CD14-positive monocyte (primary cell): ENCODE data around the gene COL20A1. TPM values are rescaled to one million over a fixed set of nuclear protein-coding genes. Genes with fewer than 3 reads are reported as not detected.
A peak's percentile ranks its signal among the peaks of the same experiment; 100 is the strongest.

Experiments used
- DNase-seq, 3 donors: peaks; one replicate each; pipeline ENCODE4 v3.0.0-alpha.2; 2011 to 2022
- H2AFZ ChIP-seq: 2 replicates; pipeline ENCODE4 v1.6.0; 2012; ENCODE audit warnings: mild to moderate bottlenecking, low read depth, low read length, inconsistent platforms; ENCODE audit not compliant: insufficient read depth, poor library complexity, severe bottlenecking
- H3K27ac ChIP-seq, 2 donors: 1 replicate in 1 of 2; 2 replicates in 1 of 2; pipeline ENCODE4 v1.5.1; 2012 to 2013; ENCODE audit warnings: low read length in 2 of 2, control low read depth in 1 of 2, inconsistent platforms in 1 of 2, low read depth in 1 of 2, mild to moderate bottlenecking in 1 of 2
- H3K27me3 ChIP-seq, 2 donors: one replicate each; pipeline versions ENCODE4 v1.6.0 to v1.6.1; 2011 to 2013; ENCODE audit warnings: low read length in 2 of 2; ENCODE audit not compliant: control insufficient read depth in 2 of 2, insufficient read depth in 2 of 2
- H3K36me3 ChIP-seq, 2 donors: replicated peaks in 1 of 2; 1 replicate in 1 of 2; 2 replicates in 1 of 2; pipeline versions ENCODE4 v1.5.1 to v1.6.1; 2012 to 2013; ENCODE audit warnings: low read length in 2 of 2, control low read depth in 1 of 2, inconsistent platforms in 1 of 2, mild to moderate bottlenecking in 1 of 2; ENCODE audit not compliant: insufficient read depth in 2 of 2, control insufficient read depth in 1 of 2
- H3K4me1 ChIP-seq, 2 donors: 1 replicate in 1 of 2; 2 replicates in 1 of 2; pipeline versions ENCODE4 v1.5.1 to v1.6.1; 2012 to 2013; ENCODE audit warnings: low read length in 2 of 2, control low read depth in 1 of 2, inconsistent platforms in 1 of 2, mild to moderate bottlenecking in 1 of 2, moderate library complexity in 1 of 2; ENCODE audit not compliant: insufficient read depth in 2 of 2, control insufficient read depth in 1 of 2
- H3K4me2 ChIP-seq: replicated peaks from 2 replicates; pipeline ENCODE3; 2012; ENCODE audit warnings: low read length, moderate library complexity, mild to moderate bottlenecking; ENCODE audit not compliant: poor library complexity, severe bottlenecking; ENCODE audit errors: extremely low read depth
- H3K4me3 ChIP-seq, 3 experiments: fragments of 200-600 bp in 1 of 3; sonication (generic) in 1 of 3; replicated peaks in 1 of 3; 1 replicate in 2 of 3; 2 replicates in 1 of 3; pipeline ENCODE4 v1.5.1; 2011 to 2013; ENCODE audit warnings: low read length in 3 of 3, mild to moderate bottlenecking in 3 of 3, control low read depth in 2 of 3, low read depth in 2 of 3, inconsistent platforms in 1 of 3, moderate library complexity in 1 of 3
- H3K79me2 ChIP-seq: 2 replicates; pipeline ENCODE4 v1.6.0; 2012; ENCODE audit warnings: mild to moderate bottlenecking, control low read depth, inconsistent platforms, low read length, moderate library complexity; ENCODE audit not compliant: insufficient read depth
- H3K9ac ChIP-seq: 2 replicates; pipeline ENCODE4 v1.6.0; 2017; ENCODE audit warnings: low read length, mild to moderate bottlenecking; ENCODE audit not compliant: insufficient read depth, poor library complexity, severe bottlenecking
- H3K9me3 ChIP-seq, 2 donors: replicated peaks in 1 of 2; 1 replicate in 1 of 2; 2 replicates in 1 of 2; pipeline versions ENCODE4 v1.5.1 to v1.6.1; 2012 to 2013; ENCODE audit warnings: low read length in 2 of 2, control low read depth in 1 of 2; ENCODE audit not compliant: control insufficient read depth in 1 of 2, insufficient read depth in 1 of 2
- H4K20me1 ChIP-seq: 2 replicates; pipeline ENCODE4 v1.6.0; 2012; ENCODE audit warnings: mild to moderate bottlenecking, low read length, control low read depth, moderate library complexity; ENCODE audit not compliant: insufficient read depth
- H3K27ac Mint-ChIP-seq, 7 donors: one replicate each; pipeline ENCODE4 v1.8.0; 2020; ENCODE audit warnings: mild to moderate bottlenecking in 7 of 7, mixed read lengths in 7 of 7, moderate library complexity in 6 of 7, inconsistent platforms in 2 of 7
- H3K27me3 Mint-ChIP-seq, 3 donors: one replicate each; pipeline ENCODE4 v1.8.0; 2021 to 2022; ENCODE audit warnings: low read depth in 3 of 3, mild to moderate bottlenecking in 3 of 3, mixed read lengths in 3 of 3, moderate library complexity in 3 of 3, inconsistent platforms in 1 of 3
- H3K36me3 Mint-ChIP-seq, 2 donors: one replicate each; pipeline ENCODE4 v1.8.0; 2020; ENCODE audit warnings: mixed read lengths in 2 of 2, inconsistent platforms in 1 of 2, mild to moderate bottlenecking in 1 of 2
- H3K4me1 Mint-ChIP-seq: one replicate; pipeline ENCODE4 v1.8.0; 2020; ENCODE audit warnings: mild to moderate bottlenecking, mixed read lengths
- H3K4me3 Mint-ChIP-seq, 2 donors: one replicate each; pipeline ENCODE4 v1.8.0; 2020; ENCODE audit warnings: mild to moderate bottlenecking in 2 of 2, mixed read lengths in 2 of 2, moderate library complexity in 1 of 2
- H3K9me3 Mint-ChIP-seq, 7 donors: one replicate each; pipeline ENCODE4 v1.8.0; 2020 to 2022; ENCODE audit warnings: mixed read lengths in 7 of 7, mild to moderate bottlenecking in 6 of 7, moderate library complexity in 6 of 7, inconsistent platforms in 2 of 7
- CTCF ChIP-seq: fragments of 200-600 bp; IDR thresholded peaks from one replicate; pipeline ENCODE4 v1.8.0; 2022; ENCODE audit warnings: antibody characterized with exemption, mild to moderate bottlenecking
- WGBS: methylation state at CpG from one replicate; pipeline ENCODE4 v1.1.5; 2013; ENCODE audit warnings: missing lambda C conversion rate; ENCODE audit not compliant: insufficient coverage; 5-methylcytosine and 5-hydroxymethylcytosine counted together
- intact Hi-C, 2 donors: fragments of 100-400 bp; cut with micrococcal nuclease; formaldehyde crosslinking; loops; one replicate each; pipeline versions ENCODE4 v1.15.0 to v1.15.1; 2023
- polyA plus RNA-seq, 3 donors: library from polyadenylated mRNA; depleted of rRNA in 1 of 3; unstranded in 2 of 3; stranded (reverse) in 1 of 3; fragments of 300-500 nt in 2 of 3; fragments of >200 nt in 1 of 3; fragmentation: Illumina TruSeq in 2 of 3; gene quantifications; 1 replicate in 2 of 3; 2 replicates in 1 of 3; pipeline ENCODE4 v1.2.3, GENCODE V29; 2012 to 2021

The COL20A1 gene
- polyA plus RNA-seq, 3 donors: not detected

GRCh38 chr20:63312690-63313348 lies 19.8 kb downstream of the COL20A1 start:
- Histone ChIP-seq H3K9me3 (no peaks in the 10 kb centered on the region), H3K4me3 (no peak overlapping the region), H4K20me1 (no peaks in the 10 kb centered on the region), H3K4me2 (no peak overlapping the region), H3K9ac (no peak overlapping the region), H3K36me3 (no peaks in the 10 kb centered on the region), H3K27me3 (no peaks in the 10 kb centered on the region), H2AFZ (no peak overlapping the region), H3K4me1 (no peaks in the 10 kb centered on the region), H3K79me2 (no peaks in the 10 kb centered on the region), H3K27ac (no peak overlapping the region)
- Mint-ChIP-seq H3K36me3 (no peaks in the 10 kb centered on the region), H3K9me3 (no peaks in the 10 kb centered on the region), H3K4me3 (no peak overlapping the region), H3K4me1 (no peaks in the 10 kb centered on the region), H3K27me3 (peaks cover 2 to 3% (median 2%) of the 10 kb centered on the region in 3 donors), H3K27ac (peak overlapping the region in 1 of 7 donors; percentile 33)
- DNase-seq: no peak
- TF ChIP-seq CTCF: no peak
- intact Hi-C loops: no loop called here
- WGBS: 94% methylated on average over 21 of the region's 22 CpGs

GRCh38 chr20:63313349-63314014 lies 20.5 kb downstream of the COL20A1 start:
- no peaks in the 10 kb centered on the region for H3K4me1 Mint-ChIP-seq
- Histone ChIP-seq H2AFZ (no peak overlapping the region), H3K27me3 (no peaks in the 10 kb centered on the region), H3K79me2 (no peaks in the 10 kb centered on the region), H3K4me3 (no peak overlapping the region), H3K4me2 (no peak overlapping the region), H3K4me1 (no peaks in the 10 kb centered on the region), H3K27ac (no peak overlapping the region), H3K9me3 (no peaks in the 10 kb centered on the region), H3K9ac (no peak overlapping the region), H3K36me3 (no peaks in the 10 kb centered on the region), H4K20me1 (no peaks in the 10 kb centered on the region)
- H3K36me3 Mint-ChIP-seq: no peaks in the 10 kb centered on the region
- WGBS: 91% methylated on average over 23 of the region's 25 CpGs
- intact Hi-C loops: no loop called here
- H3K4me3 Mint-ChIP-seq: no peak overlapping the region
- H3K9me3 Mint-ChIP-seq: no peaks in the 10 kb centered on the region
- H3K27me3 Mint-ChIP-seq: peaks cover 2 to 4% (median 3%) of the 10 kb centered on the region in 3 donors
- TF ChIP-seq CTCF: no peak
- peak overlapping the region in 1 of 7 donors; percentile 33 for H3K27ac Mint-ChIP-seq
- DNase-seq: no peak
